ENCODE data around the gene UGT1A8. TPM values are rescaled to one million over a fixed set of nuclear protein-coding genes. Genes with fewer than 3 reads are reported as not detected.

Gene UGT1A8
- total and polyA plus RNA-seq, 7 donors: not detected

DNA sequence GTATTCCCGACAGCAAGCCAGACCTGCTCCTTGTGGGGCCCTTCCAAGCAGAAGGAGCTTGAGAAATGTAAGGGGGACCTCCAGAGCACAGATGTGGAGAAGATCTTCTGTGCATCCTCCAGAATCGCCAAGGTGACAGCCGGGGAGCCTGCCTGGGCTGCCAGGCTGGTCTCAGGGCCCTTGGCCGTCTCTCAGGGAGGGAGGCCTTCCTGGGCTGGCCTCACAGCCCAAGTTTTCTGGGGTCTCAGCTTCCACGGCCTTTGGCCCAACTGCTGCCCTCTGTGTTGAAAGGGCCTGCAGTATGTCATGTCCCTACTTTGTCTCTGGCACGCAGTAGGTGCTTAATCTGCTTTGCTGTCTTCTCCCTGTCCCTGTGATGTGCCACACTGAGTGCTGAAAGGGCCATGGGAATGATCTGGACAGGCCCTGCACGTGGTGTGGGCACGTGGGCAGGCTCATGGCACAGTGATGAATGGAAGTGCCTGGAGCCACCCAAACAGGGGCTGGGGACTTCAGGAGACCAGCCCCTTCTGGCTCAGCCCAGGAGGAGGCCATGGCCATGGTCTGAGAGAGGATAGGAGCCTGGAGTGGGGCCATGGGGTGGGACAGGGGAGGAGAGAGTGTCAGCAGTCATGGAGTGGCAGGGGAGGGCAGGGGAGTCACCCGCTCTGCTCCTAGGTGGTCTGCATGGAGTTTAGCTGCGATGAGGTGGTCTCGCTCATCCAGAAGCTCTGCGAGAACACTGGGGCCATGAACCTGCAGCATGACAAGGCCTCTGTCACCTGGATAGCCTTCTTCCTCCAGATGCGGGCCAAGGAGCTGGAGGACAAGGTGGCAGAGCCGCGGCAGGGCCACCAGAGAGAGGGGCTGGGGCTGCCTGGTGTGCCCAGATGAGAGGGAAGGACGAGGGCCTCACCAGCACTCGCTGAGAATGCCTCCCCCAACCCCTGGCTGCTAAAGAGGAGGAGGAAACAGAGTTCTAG is 201.5 kb downstream of the UGT1A8 start:
- Histone ChIP-seq H3K4me1 (no peaks in the 10 kb centered on the region), H3K9me3 (no peaks in the 10 kb centered on the region), H3K27ac (no peak overlapping the region), H3K4me3 (no peak overlapping the region), H3K27me3 (ENCODE audit: insufficient read depth in 3 of 3, low read length in 2 of 3) (peaks cover 0 to 4% (median 0%) of the 10 kb centered on the region in 3 donors), H3K36me3 (ENCODE audit: insufficient read depth in 1 of 2, low read depth in 1 of 2) (no peaks in the 10 kb centered on the region)
- intact Hi-C loops (cut with DNase I): no loop called here
- TF ChIP-seq, protein P1, sequence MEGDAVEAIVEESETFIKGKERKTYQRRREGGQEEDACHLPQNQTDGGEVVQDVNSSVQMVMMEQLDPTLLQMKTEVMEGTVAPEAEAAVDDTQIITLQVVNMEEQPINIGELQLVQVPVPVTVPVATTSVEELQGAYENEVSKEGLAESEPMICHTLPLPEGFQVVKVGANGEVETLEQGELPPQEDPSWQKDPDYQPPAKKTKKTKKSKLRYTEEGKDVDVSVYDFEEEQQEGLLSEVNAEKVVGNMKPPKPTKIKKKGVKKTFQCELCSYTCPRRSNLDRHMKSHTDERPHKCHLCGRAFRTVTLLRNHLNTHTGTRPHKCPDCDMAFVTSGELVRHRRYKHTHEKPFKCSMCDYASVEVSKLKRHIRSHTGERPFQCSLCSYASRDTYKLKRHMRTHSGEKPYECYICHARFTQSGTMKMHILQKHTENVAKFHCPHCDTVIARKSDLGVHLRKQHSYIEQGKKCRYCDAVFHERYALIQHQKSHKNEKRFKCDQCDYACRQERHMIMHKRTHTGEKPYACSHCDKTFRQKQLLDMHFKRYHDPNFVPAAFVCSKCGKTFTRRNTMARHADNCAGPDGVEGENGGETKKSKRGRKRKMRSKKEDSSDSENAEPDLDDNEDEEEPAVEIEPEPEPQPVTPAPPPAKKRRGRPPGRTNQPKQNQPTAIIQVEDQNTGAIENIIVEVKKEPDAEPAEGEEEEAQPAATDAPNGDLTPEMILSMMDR (IDR thresholded peaks at IDR 0.05): no peak
- DNase-seq (no peak), ATAC-seq (no peak)
- 72 to 84% (median 74%) methylated on average over 17 of the region's 17 CpGs for WGBS, 3 donors

DNA sequence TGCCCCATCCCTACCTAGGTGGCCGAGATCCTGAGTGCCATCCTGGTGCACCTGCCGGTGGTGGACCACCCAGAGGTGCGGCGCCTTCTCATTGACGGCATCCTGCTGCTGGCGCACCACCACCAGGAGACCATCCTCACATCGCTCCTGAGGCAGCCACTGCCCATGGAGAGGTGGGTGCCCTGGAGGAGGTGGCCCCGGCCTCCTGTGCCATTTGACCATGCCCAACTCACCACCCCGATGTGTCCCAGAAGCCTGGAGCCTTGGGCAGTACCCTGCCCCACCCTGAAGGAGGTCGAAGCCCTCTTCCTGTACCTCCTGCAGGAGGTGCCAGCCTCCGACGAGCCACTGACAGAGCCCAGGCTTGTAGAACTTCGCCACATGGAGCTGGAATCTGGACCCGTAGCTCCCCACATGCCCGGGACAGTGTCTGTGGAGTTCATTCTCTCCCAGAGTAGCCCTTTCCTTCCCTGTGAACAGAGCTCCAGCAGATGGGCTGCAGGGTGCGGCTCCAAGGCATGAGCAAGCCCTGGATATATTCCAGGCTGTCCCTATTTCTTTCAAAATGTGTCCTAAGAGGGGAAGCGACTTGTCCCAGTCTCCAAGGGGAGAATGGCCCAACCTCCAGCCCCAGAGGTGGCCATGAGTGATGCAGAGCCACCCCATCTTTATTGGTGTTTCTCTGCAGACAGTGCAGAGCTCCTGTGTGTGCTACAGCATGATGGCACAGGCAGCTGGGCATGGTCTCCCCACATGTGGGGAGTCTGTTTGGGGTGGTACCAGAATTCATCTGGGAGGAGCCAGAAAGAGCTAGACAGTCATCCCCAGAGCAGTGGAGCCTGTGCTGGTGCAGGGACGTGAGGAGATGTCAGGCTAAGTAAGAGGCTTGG is 202.7 kb downstream of the UGT1A8 start:
- no peak overlapping the region for H3K4me3 ChIP-seq
- intact Hi-C loops (cut with DNase I): no loop called here
- H3K36me3 ChIP-seq (ENCODE audit: insufficient read depth in 1 of 2, low read depth in 1 of 2): no peaks in the 10 kb centered on the region
- H3K27me3 ChIP-seq (ENCODE audit: insufficient read depth in 3 of 3, low read length in 2 of 3): peaks cover 0 to 4% (median 0%) of the 10 kb centered on the region in 3 donors
- H3K9me3 ChIP-seq: no peaks in the 10 kb centered on the region
- H3K27ac ChIP-seq: no peak overlapping the region
- H3K4me1 ChIP-seq: no peaks in the 10 kb centered on the region
- 64 to 75% (median 73%) methylated on average over 16 to 18 of the region's 18 CpGs for WGBS, 3 donors
- ATAC-seq (no peak), DNase-seq (no peak)
- TF ChIP-seq, protein P1 (IDR thresholded peaks at IDR 0.05): no peak

DNA sequence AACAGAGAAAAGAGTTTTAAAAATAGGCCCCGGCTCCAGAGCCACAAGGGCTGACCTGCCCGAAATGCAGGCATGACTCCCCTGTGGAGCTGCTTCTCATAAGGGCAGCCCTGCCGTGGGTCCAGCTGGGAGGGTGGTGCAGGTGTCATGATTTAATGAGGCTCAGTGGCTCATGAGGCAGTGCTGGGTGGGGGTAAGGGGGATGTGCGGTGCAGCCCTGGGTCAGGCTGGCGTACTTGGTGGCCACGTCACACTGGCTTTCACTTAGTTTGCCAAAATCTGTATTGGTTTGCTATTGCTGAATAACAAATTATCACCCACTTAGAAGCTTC is 203.3 kb downstream of the UGT1A8 start:
- TF ChIP-seq, protein P1 (IDR thresholded peaks at IDR 0.05): no peak
- ATAC-seq (no peak), DNase-seq (no peak)
- no peaks in the 10 kb centered on the region for H3K36me3 ChIP-seq (ENCODE audit: insufficient read depth in 1 of 2, low read depth in 1 of 2)
- no peak overlapping the region for H3K4me3 ChIP-seq
- H3K4me1 ChIP-seq: no peaks in the 10 kb centered on the region
- 64 to 76% (median 69%) methylated on average over 6 of the region's 6 CpGs for WGBS, 3 donors
- intact Hi-C loops (cut with DNase I): no loop called here
- no peaks in the 10 kb centered on the region for H3K9me3 ChIP-seq
- peaks cover 0 to 4% (median 0%) of the 10 kb centered on the region in 3 donors for H3K27me3 ChIP-seq (ENCODE audit: insufficient read depth in 3 of 3, low read length in 2 of 3)
- H3K27ac ChIP-seq: no peak overlapping the region

DNA sequence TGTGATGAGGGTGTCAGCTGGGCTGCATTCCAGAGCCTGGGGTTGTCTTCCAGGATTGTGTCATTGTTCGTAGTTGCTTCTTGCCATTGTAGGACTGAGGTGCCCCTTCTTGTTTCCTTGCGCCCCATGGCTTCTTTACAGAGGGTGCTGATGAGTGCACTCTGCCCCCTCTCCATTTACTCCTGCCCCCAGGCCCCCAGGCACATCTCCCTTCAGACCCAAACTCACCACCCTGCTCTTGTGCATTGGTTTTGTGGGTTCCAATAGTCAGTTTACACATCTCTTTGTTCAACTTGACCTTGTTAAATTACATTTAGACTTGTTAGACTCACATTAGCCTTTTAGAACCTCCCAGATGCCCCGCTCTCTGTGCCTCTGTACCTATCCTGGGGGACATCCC is 203.8 kb downstream of the UGT1A8 start:
- ATAC-seq (no peak), DNase-seq (no peak)
- H3K36me3 ChIP-seq (ENCODE audit: insufficient read depth in 1 of 2, low read depth in 1 of 2): no peaks in the 10 kb centered on the region
- TF ChIP-seq, protein P1 (IDR thresholded peaks at IDR 0.05): no peak
- H3K4me3 ChIP-seq: no peak overlapping the region
- 80 to 90% (median 84%) methylated on average over 3 of the region's 3 CpGs for WGBS, 3 donors
- H3K27ac ChIP-seq: no peak overlapping the region
- H3K9me3 ChIP-seq: no peaks in the 10 kb centered on the region
- no peaks in the 10 kb centered on the region for H3K4me1 ChIP-seq
- intact Hi-C loops (cut with DNase I): no loop called here
- H3K27me3 ChIP-seq (ENCODE audit: insufficient read depth in 3 of 3, low read length in 2 of 3): peaks cover 0 to 4% (median 0%) of the 10 kb centered on the region in 3 donors
